ENCODE measurements around the gene NPR3.

DNA sequence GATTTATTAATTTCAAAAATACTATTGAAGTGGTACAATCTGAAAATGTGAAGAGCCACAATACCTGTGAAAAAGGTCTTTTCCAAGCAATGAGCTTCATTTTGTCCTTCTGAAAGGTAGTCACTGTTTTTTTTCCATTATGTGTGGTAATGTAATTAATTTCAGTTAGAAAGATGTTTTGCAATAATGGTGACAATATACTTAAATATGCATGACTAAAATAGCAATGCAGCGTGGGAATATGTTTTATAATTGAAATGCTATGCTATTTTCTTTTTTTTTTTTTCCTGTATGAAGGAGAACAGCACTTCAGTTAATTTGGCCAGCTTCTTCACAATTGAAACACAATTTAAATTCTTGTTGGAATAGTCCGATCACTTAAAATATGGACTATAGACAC lies 41.9 kb downstream of the NPR3 start:
- TF ChIP-seq, protein P1, sequence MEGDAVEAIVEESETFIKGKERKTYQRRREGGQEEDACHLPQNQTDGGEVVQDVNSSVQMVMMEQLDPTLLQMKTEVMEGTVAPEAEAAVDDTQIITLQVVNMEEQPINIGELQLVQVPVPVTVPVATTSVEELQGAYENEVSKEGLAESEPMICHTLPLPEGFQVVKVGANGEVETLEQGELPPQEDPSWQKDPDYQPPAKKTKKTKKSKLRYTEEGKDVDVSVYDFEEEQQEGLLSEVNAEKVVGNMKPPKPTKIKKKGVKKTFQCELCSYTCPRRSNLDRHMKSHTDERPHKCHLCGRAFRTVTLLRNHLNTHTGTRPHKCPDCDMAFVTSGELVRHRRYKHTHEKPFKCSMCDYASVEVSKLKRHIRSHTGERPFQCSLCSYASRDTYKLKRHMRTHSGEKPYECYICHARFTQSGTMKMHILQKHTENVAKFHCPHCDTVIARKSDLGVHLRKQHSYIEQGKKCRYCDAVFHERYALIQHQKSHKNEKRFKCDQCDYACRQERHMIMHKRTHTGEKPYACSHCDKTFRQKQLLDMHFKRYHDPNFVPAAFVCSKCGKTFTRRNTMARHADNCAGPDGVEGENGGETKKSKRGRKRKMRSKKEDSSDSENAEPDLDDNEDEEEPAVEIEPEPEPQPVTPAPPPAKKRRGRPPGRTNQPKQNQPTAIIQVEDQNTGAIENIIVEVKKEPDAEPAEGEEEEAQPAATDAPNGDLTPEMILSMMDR (IDR thresholded peaks at IDR 0.05) = no peak
- TF ChIP-seq POLR2A (IDR thresholded peaks at IDR 0.05) = no peak

Data from breast epithelium (tissue), 3 donors.